CD4-positive, alpha-beta T cell treated with Interleukin-15 for 4 hours (primary cell): Measurements from ENCODE around the gene FNDC3B.

ENCODE experiments used
- DNase-seq: peaks from one replicate; pipeline ENCODE4 v3.0.0-alpha.2; 2020; ENCODE audit warnings: low spot score

FNDC3B gene

GRCh38 chr3:172216267-172216666, 176.9 kb downstream of the FNDC3B start:
- no peak for DNase-seq

GRCh38 chr3:172216911-172217310, 177.5 kb downstream of the FNDC3B start:
- DNase-seq: no peak

- DNase-seq: no peak
These were observed 178.5 kb downstream of the FNDC3B start for GRCh38 chr3:172217877-172218276.

- DNase-seq: no peak
These were observed 179.3 kb downstream of the FNDC3B start for GRCh38 chr3:172218350-172219323.

- DNase-seq: no peak
These were observed 180.4 kb downstream of the FNDC3B start for GRCh38 chr3:172219750-172220149.

- no peak for DNase-seq
These were observed 182.2 kb downstream of the FNDC3B start for GRCh38 chr3:172221547-172221946.

GRCh38 chr3:172222478-172223071, 183.2 kb downstream of the FNDC3B start:
- no peak for DNase-seq

- no peak for DNase-seq
These were observed 184.5 kb downstream of the FNDC3B start for GRCh38 chr3:172223870-172224269.

- DNase-seq: no peak
These were observed 185.3 kb downstream of the FNDC3B start for GRCh38 chr3:172224560-172225214.

- no peak for DNase-seq
These were observed 185.9 kb downstream of the FNDC3B start for GRCh38 chr3:172225215-172225707.

- no peak for DNase-seq
These were observed 187.5 kb downstream of the FNDC3B start for GRCh38 chr3:172226831-172227230.

- DNase-seq: no peak
These were observed 188.1 kb downstream of the FNDC3B start for GRCh38 chr3:172227340-172228035.

GRCh38 chr3:172228036-172228415, 188.6 kb downstream of the FNDC3B start:
- no peak for DNase-seq

- no peak for DNase-seq
These were observed 190.1 kb downstream of the FNDC3B start for GRCh38 chr3:172229462-172229861.

- DNase-seq: no peak
These were observed 192.0 kb downstream of the FNDC3B start for GRCh38 chr3:172231318-172231901.

- DNase-seq: no peak
These were observed 193.3 kb downstream of the FNDC3B start for GRCh38 chr3:172232579-172233212.

- no peak for DNase-seq
These were observed 194.3 kb downstream of the FNDC3B start for GRCh38 chr3:172233474-172234277.

GRCh38 chr3:172235698-172236097, 196.3 kb downstream of the FNDC3B start:
- no peak for DNase-seq

GRCh38 chr3:172236771-172237742, 197.7 kb downstream of the FNDC3B start:
- DNase-seq: no peak
